GM18502 (cell line): Measurements from ENCODE around the gene SFT2D2.
A peak's percentile ranks its signal among the peaks of the same experiment; 100 is the strongest.
"Not testable (repeated sequence)": the region's sequence is repeated elsewhere in the genome, so short reads cannot be mapped to it uniquely, and the experiment has no call there.

ENCODE experiments used
- ATAC-seq: cut with Tn5 transposase; IDR thresholded peaks from one replicate; pipeline ENCODE4 v1.9.1; 2021; ENCODE audit warnings: mild to moderate bottlenecking; ENCODE audit not compliant: unreplicated experiment, poor library complexity

The SFT2D2 gene

GRCh38 chr1:168225476-168226190, at the start of gene SFT2D2:
Gene SFT2D2, plus strand, starts transcription at chr1:168226004. Its CDS starts 76 bp downstream, at chr1:168226080.
- peak; percentile 84 for ATAC-seq

GRCh38 chr1:168178227-168178637, 47.6 kb upstream of the SFT2D2 start:
- ATAC-seq: no peak

GRCh38 chr1:168178638-168179437, 47.0 kb upstream of the SFT2D2 start, which contains the start of gene TIPRL:
Gene TIPRL, plus strand, starts transcription at chr1:168178962. Its CDS starts 116 bp downstream, at chr1:168179078.
- ATAC-seq: peak; percentile 90

- no peak for ATAC-seq
These were observed 46.2 kb upstream of the SFT2D2 start for GRCh38 chr1:168179438-168180147.

GRCh38 chr1:168180148-168180524, 45.7 kb upstream of the SFT2D2 start:
- ATAC-seq: no peak

- not testable (repeated sequence) for ATAC-seq
These were observed 44.6 kb upstream of the SFT2D2 start for GRCh38 chr1:168181063-168181720.

GRCh38 chr1:168187177-168187576, 38.6 kb upstream of the SFT2D2 start:
- no peak for ATAC-seq

- ATAC-seq: no peak
These were observed 35.4 kb upstream of the SFT2D2 start for GRCh38 chr1:168190403-168190802.

- ATAC-seq: no peak
These were observed 30.3 kb upstream of the SFT2D2 start for GRCh38 chr1:168195199-168196135.

GRCh38 chr1:168199056-168199455, 26.7 kb upstream of the SFT2D2 start:
- no peak for ATAC-seq

GRCh38 chr1:168202941-168203654, 22.7 kb upstream of the SFT2D2 start:
- ATAC-seq: no peak

GRCh38 chr1:168206111-168206510, 19.7 kb upstream of the SFT2D2 start:
- ATAC-seq: no peak

- not testable (repeated sequence) for ATAC-seq
These were observed 18.1 kb upstream of the SFT2D2 start for GRCh38 chr1:168207673-168208072.

GRCh38 chr1:168210312-168210711, 15.5 kb upstream of the SFT2D2 start:
- ATAC-seq: no peak

GRCh38 chr1:168213349-168213748, 12.5 kb upstream of the SFT2D2 start:
- no peak for ATAC-seq

GRCh38 chr1:168216171-168216570, 9.6 kb upstream of the SFT2D2 start:
- no peak for ATAC-seq

GRCh38 chr1:168217664-168218063, 8.1 kb upstream of the SFT2D2 start:
- no peak for ATAC-seq

- ATAC-seq: no peak
These were observed 7.1 kb upstream of the SFT2D2 start for GRCh38 chr1:168218658-168219057.

- no peak for ATAC-seq
These were observed 5.3 kb upstream of the SFT2D2 start for GRCh38 chr1:168220470-168220871.
